ENCODE measurements around the gene GAS2.

Gene GAS2

GRCh38 chr11:22800482-22800881 is 134.1 kb downstream of the GAS2 start:
- Histone ChIP-seq H3K4me2 (ENCODE audit: insufficient read depth, low read length, poor library complexity, severe bottlenecking) (no peak overlapping the region), H2AK5ac (ENCODE audit: low read depth, low read length) (no peak overlapping the region), H3K4ac (ENCODE audit: low read length) (no peak overlapping the region), H2BK12ac (ENCODE audit: low read length) (no peak overlapping the region), H3K9me3 (replicated peaks in 1 of 2; ENCODE audit: control insufficient read depth in 2 of 2, insufficient read depth in 1 of 2, low read depth in 1 of 2, low read length in 2 of 2) (no peaks in the 10 kb centered on the region), H3K9ac (ENCODE audit: low read depth, low read length, poor library complexity) (no peak overlapping the region), H4K91ac (ENCODE audit: low read depth, low read length, poor library complexity) (no peak overlapping the region), H3K23ac (ENCODE audit: low read depth, low read length, poor library complexity) (no peak overlapping the region), H3K79me1 (ENCODE audit: low read depth, low read length) (no peaks in the 10 kb centered on the region), H3K18ac (ENCODE audit: low read length) (no peak overlapping the region), H3K27ac (replicated peaks; ENCODE audit: low read length) (no peak overlapping the region), H3K4me3 (ENCODE audit: low read length in 2 of 2) (no peak overlapping the region), H2BK15ac (ENCODE audit: low read length) (no peak overlapping the region), H3K36me3 (replicated peaks in 1 of 2; ENCODE audit: control insufficient read depth in 2 of 2, insufficient read depth in 2 of 2, low read length in 2 of 2) (no peaks in the 10 kb centered on the region), H4K8ac (ENCODE audit: low read depth, low read length) (no peak overlapping the region), H3K14ac (ENCODE audit: low read length) (no peak overlapping the region), H2AFZ (ENCODE audit: low read length) (no peak overlapping the region), H3K27me3 (ENCODE audit: control insufficient read depth in 3 of 3, insufficient read depth in 3 of 3, low read depth in 1 of 3, low read length in 3 of 3) (no peaks in the 10 kb centered on the region), H2BK120ac (ENCODE audit: low read depth, low read length) (no peak overlapping the region), H2BK5ac (ENCODE audit: low read length) (no peak overlapping the region), H3K4me1 (ENCODE audit: control insufficient read depth in 2 of 2, insufficient read depth in 1 of 2, low read depth in 1 of 2, low read length in 2 of 2) (no peaks in the 10 kb centered on the region)
- DNase-seq (ENCODE audit: low spot score), result no peak
- WGBS, 2 donors (ENCODE audit: extremely low coverage in 2 of 2, insufficient read length in 2 of 2, insufficient replicate concordance in 1 of 2), result no CpG with 5 or more reads among the region's 5 CpGs

- no peak overlapping the region for H2BK120ac ChIP-seq (ENCODE audit: low read depth, low read length)
- H3K4me2 ChIP-seq (ENCODE audit: insufficient read depth, low read length, poor library complexity, severe bottlenecking), result no peak overlapping the region
- H3K18ac ChIP-seq (ENCODE audit: low read length), result no peak overlapping the region
- no peaks in the 10 kb centered on the region for H3K27me3 ChIP-seq (ENCODE audit: control insufficient read depth in 3 of 3, insufficient read depth in 3 of 3, low read depth in 1 of 3, low read length in 3 of 3)
- no peak overlapping the region for H3K14ac ChIP-seq (ENCODE audit: low read length)
- no peak overlapping the region for H2BK12ac ChIP-seq (ENCODE audit: low read length)
- H2AK5ac ChIP-seq (ENCODE audit: low read depth, low read length), result no peak overlapping the region
- H3K4me1 ChIP-seq (ENCODE audit: control insufficient read depth in 2 of 2, insufficient read depth in 1 of 2, low read depth in 1 of 2, low read length in 2 of 2), result no peaks in the 10 kb centered on the region
- no peaks in the 10 kb centered on the region for H3K36me3 ChIP-seq (replicated peaks in 1 of 2; ENCODE audit: control insufficient read depth in 2 of 2, insufficient read depth in 2 of 2, low read length in 2 of 2)
- no peaks in the 10 kb centered on the region for H3K79me1 ChIP-seq (ENCODE audit: low read depth, low read length)
- no CpG with 5 or more reads among the region's 4 CpGs for WGBS, 2 donors (ENCODE audit: extremely low coverage in 2 of 2, insufficient read length in 2 of 2, insufficient replicate concordance in 1 of 2)
- no peak overlapping the region for H2BK15ac ChIP-seq (ENCODE audit: low read length)
- H3K9me3 ChIP-seq (replicated peaks in 1 of 2; ENCODE audit: control insufficient read depth in 2 of 2, insufficient read depth in 1 of 2, low read depth in 1 of 2, low read length in 2 of 2), result no peaks in the 10 kb centered on the region
- no peak overlapping the region for H4K8ac ChIP-seq (ENCODE audit: low read depth, low read length)
- H2AFZ ChIP-seq (ENCODE audit: low read length), result no peak overlapping the region
- no peak overlapping the region for H3K4me3 ChIP-seq (ENCODE audit: low read length in 2 of 2)
- H3K4ac ChIP-seq (ENCODE audit: low read length), result no peak overlapping the region
- no peak for DNase-seq (ENCODE audit: low spot score)
- H3K9ac ChIP-seq (ENCODE audit: low read depth, low read length, poor library complexity), result no peak overlapping the region
- H2BK5ac ChIP-seq (ENCODE audit: low read length), result no peak overlapping the region
- no peak overlapping the region for H4K91ac ChIP-seq (ENCODE audit: low read depth, low read length, poor library complexity)
- no peak overlapping the region for H3K27ac ChIP-seq (replicated peaks; ENCODE audit: low read length)
- H3K23ac ChIP-seq (ENCODE audit: low read depth, low read length, poor library complexity), result no peak overlapping the region
These were observed 136.4 kb downstream of the GAS2 start for GRCh38 chr11:22802861-22803260.

GRCh38 chr11:22807391-22807790 is 141.0 kb downstream of the GAS2 start:
- Histone ChIP-seq H3K27ac (replicated peaks; ENCODE audit: low read length) (no peak overlapping the region), H2BK5ac (ENCODE audit: low read length) (no peak overlapping the region), H3K9ac (ENCODE audit: low read depth, low read length, poor library complexity) (no peak overlapping the region), H3K23ac (ENCODE audit: low read depth, low read length, poor library complexity) (no peak overlapping the region), H3K14ac (ENCODE audit: low read length) (no peak overlapping the region), H3K4me3 (ENCODE audit: low read length in 2 of 2) (no peak overlapping the region), H3K4me2 (ENCODE audit: insufficient read depth, low read length, poor library complexity, severe bottlenecking) (no peak overlapping the region), H2AFZ (ENCODE audit: low read length) (no peak overlapping the region), H3K9me3 (replicated peaks in 1 of 2; ENCODE audit: control insufficient read depth in 2 of 2, insufficient read depth in 1 of 2, low read depth in 1 of 2, low read length in 2 of 2) (peaks cover 2 to 6% of the 10 kb centered on the region in 2 donors), H4K8ac (ENCODE audit: low read depth, low read length) (no peak overlapping the region), H3K36me3 (replicated peaks in 1 of 2; ENCODE audit: control insufficient read depth in 2 of 2, insufficient read depth in 2 of 2, low read length in 2 of 2) (no peaks in the 10 kb centered on the region), H3K18ac (ENCODE audit: low read length) (no peak overlapping the region), H4K91ac (ENCODE audit: low read depth, low read length, poor library complexity) (no peak overlapping the region), H3K79me1 (ENCODE audit: low read depth, low read length) (no peaks in the 10 kb centered on the region), H3K27me3 (ENCODE audit: control insufficient read depth in 3 of 3, insufficient read depth in 3 of 3, low read depth in 1 of 3, low read length in 3 of 3) (no peaks in the 10 kb centered on the region), H2BK15ac (ENCODE audit: low read length) (no peak overlapping the region), H2AK5ac (ENCODE audit: low read depth, low read length) (no peak overlapping the region), H2BK120ac (ENCODE audit: low read depth, low read length) (no peak overlapping the region), H2BK12ac (ENCODE audit: low read length) (no peak overlapping the region), H3K4ac (ENCODE audit: low read length) (no peak overlapping the region), H3K4me1 (ENCODE audit: control insufficient read depth in 2 of 2, insufficient read depth in 1 of 2, low read depth in 1 of 2, low read length in 2 of 2) (no peaks in the 10 kb centered on the region)
- DNase-seq (ENCODE audit: low spot score), result no peak
- no CpG with 5 or more reads among the region's 2 CpGs for WGBS, 2 donors (ENCODE audit: extremely low coverage in 2 of 2, insufficient read length in 2 of 2, insufficient replicate concordance in 1 of 2)

- no peaks in the 10 kb centered on the region for H3K4me1 ChIP-seq (ENCODE audit: control insufficient read depth in 2 of 2, insufficient read depth in 1 of 2, low read depth in 1 of 2, low read length in 2 of 2)
- H3K23ac ChIP-seq (ENCODE audit: low read depth, low read length, poor library complexity), result no peak overlapping the region
- no peak overlapping the region for H2AK5ac ChIP-seq (ENCODE audit: low read depth, low read length)
- no peaks in the 10 kb centered on the region for H3K79me1 ChIP-seq (ENCODE audit: low read depth, low read length)
- H3K36me3 ChIP-seq (replicated peaks in 1 of 2; ENCODE audit: control insufficient read depth in 2 of 2, insufficient read depth in 2 of 2, low read length in 2 of 2), result no peaks in the 10 kb centered on the region
- H3K4me3 ChIP-seq (ENCODE audit: low read length in 2 of 2), result no peak overlapping the region
- no peak overlapping the region for H3K9ac ChIP-seq (ENCODE audit: low read depth, low read length, poor library complexity)
- no peak overlapping the region for H2AFZ ChIP-seq (ENCODE audit: low read length)
- no peak overlapping the region for H3K4me2 ChIP-seq (ENCODE audit: insufficient read depth, low read length, poor library complexity, severe bottlenecking)
- no peaks in the 10 kb centered on the region for H3K27me3 ChIP-seq (ENCODE audit: control insufficient read depth in 3 of 3, insufficient read depth in 3 of 3, low read depth in 1 of 3, low read length in 3 of 3)
- H2BK5ac ChIP-seq (ENCODE audit: low read length), result no peak overlapping the region
- peaks cover 2 to 6% of the 10 kb centered on the region in 2 donors for H3K9me3 ChIP-seq (replicated peaks in 1 of 2; ENCODE audit: control insufficient read depth in 2 of 2, insufficient read depth in 1 of 2, low read depth in 1 of 2, low read length in 2 of 2)
- H2BK15ac ChIP-seq (ENCODE audit: low read length), result no peak overlapping the region
- no peak overlapping the region for H2BK120ac ChIP-seq (ENCODE audit: low read depth, low read length)
- no peak overlapping the region for H3K27ac ChIP-seq (replicated peaks; ENCODE audit: low read length)
- no peak overlapping the region for H3K4ac ChIP-seq (ENCODE audit: low read length)
- H2BK12ac ChIP-seq (ENCODE audit: low read length), result no peak overlapping the region
- H4K91ac ChIP-seq (ENCODE audit: low read depth, low read length, poor library complexity), result no peak overlapping the region
- H3K18ac ChIP-seq (ENCODE audit: low read length), result no peak overlapping the region
- no peak overlapping the region for H3K14ac ChIP-seq (ENCODE audit: low read length)
- no peak overlapping the region for H4K8ac ChIP-seq (ENCODE audit: low read depth, low read length)
- no peak for DNase-seq (ENCODE audit: low spot score)
- no CpG with 5 or more reads among the region's 2 CpGs for WGBS, 2 donors (ENCODE audit: extremely low coverage in 2 of 2, insufficient read length in 2 of 2, insufficient replicate concordance in 1 of 2)
These were observed 141.6 kb downstream of the GAS2 start for GRCh38 chr11:22807855-22808570.

Measured in neuronal stem cell (in vitro differentiated cells).